GM19240 (cell line): ENCODE results near the gene FOXO3.

Source experiments
- DNase-seq: peaks from one replicate; pipeline ENCODE4 v3.0.0; 2011; ENCODE audit warnings: low spot score; ENCODE audit not compliant: insufficient read length

FOXO3 gene

DNA sequence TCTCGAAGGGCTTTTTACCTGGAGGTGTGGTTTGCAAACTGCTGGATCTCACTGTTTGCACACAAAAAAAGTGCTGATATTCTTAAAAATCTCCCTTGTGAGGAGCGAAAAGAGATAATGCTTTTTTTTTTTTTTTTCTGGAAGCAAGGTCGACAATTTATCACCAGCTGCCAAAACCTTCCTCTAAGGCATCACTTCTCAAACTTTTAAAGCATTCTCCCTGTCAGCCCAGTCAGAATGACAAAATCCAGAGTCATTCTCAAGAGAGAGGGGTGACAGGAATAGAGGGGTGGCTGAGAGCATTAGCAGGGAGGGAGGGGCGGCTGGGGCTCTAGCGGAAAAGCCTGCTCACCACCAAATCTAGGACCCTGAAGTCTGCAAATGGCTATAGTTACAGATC is 150.4 kb downstream of the FOXO3 start:
- DNase-seq = no peak

DNA sequence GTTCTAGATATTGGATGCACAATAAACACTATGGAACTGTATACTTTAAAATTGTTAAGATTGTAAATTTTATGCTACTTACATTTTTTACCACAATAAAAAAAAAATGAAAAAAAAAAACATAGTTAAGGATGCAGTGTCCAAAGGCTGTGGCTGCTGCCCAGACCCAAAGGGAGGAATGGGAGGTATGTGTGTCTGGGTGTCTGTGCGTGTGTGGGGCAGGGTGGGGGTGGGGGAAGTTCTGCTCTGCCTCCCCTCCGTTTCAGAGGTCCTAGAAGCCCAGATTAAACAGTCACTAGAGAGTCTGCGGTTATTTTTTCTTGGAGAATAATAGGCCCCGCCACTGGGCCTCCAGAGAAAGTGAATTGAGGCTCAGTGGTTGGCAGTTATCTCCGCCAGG is 151.1 kb downstream of the FOXO3 start:
- DNase-seq = no peak

DNA sequence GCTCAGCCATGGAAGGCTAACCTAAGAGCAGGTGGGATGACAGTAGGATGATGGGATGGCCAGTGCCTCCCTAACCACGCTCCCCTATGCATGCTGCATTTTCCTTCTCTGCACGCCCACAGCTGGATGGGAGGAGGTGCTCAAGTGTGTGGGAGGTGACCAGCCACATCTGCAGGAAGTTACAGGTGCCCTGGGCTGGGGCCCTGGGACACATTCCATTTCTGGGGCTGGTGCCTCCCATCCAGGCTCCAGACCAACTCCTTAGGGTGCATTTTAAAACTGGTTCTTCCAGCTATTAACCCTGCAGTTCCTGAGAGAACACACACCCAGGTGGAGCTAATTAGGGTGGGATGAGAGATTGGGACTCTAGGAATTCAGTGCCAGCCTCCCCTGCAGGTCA is 152.2 kb downstream of the FOXO3 start:
- no peak for DNase-seq

DNA sequence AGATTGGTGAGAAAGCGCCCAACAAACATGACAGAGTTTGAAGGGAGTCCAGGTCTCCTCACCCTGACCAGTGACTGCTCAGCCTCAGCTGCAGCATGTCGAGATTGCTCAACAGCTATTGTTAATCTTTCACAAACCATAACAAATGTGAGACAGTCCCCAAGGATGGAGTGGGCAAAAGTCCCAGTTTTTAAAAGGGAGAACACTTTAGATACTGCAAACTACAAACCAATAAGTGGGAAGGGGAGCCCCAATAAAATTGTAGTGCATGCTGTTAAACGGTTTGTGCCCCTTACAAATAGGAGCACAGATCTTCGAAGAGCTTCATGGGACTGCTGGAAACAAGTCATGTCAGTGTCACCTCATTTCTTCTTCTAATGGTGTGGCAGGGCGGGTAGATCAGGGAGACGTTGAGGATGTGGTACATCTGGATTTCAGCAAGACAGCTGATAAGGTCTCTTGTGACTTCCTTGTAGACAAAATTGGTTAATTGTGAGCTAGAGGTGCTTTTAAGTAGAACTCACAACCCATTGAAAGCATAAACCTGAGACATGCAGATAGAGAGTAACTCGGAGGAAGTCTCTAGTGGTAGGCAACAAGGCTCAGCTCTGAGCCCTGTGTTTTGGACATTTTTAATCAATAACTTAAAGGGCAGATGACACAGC is 153.5 kb downstream of the FOXO3 start:
- no peak for DNase-seq

DNA sequence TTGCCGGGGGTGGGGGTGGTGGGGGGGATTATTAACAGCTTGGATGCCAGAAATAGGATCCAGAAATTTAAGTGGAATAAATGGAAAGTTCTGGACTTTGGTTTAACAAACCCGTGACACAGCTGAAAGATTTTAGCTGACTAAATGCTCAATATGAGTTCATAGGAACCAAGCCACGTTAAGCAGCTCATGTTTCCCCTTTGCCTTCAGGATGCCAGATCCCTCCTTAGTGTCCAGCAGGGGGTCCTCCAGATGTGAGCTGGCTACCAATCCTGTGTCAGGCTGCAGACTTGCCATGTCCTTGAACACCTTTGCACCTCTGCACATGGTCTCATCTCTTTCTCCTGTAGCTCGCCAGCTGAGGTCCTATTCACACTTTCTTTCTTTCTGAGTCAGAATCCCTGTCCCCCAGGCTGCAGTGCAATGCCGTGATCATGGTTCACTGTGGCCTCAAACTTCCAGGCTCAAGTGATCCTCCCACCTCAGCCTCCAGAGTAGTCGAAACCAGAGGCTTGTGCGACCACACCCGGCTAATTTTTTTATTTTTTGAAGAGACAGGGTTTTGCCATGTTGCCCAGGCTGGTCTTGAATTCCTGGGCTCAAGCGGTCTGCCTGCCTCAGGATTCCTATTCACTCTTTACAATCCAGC is 154.2 kb downstream of the FOXO3 start:
- no peak for DNase-seq

DNA sequence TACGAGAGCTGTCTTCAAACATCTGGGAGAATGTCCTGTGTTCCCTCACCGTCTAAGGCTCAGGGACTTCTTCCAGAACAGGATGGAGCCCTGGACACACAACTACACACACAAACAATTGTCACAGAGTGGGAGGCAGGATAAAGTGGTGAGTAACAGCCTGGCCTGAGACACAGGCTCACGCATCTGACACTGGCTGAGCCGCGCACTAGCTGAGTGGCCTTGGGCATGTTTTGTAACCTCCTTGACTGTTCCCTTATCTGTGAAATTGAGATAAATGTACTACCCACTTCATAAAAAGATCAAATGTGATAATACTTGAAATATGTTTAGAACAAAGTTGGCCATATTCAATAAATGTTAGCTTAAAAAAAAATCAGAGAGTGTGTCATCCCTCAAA is 155.1 kb downstream of the FOXO3 start:
- no peak for DNase-seq

DNA sequence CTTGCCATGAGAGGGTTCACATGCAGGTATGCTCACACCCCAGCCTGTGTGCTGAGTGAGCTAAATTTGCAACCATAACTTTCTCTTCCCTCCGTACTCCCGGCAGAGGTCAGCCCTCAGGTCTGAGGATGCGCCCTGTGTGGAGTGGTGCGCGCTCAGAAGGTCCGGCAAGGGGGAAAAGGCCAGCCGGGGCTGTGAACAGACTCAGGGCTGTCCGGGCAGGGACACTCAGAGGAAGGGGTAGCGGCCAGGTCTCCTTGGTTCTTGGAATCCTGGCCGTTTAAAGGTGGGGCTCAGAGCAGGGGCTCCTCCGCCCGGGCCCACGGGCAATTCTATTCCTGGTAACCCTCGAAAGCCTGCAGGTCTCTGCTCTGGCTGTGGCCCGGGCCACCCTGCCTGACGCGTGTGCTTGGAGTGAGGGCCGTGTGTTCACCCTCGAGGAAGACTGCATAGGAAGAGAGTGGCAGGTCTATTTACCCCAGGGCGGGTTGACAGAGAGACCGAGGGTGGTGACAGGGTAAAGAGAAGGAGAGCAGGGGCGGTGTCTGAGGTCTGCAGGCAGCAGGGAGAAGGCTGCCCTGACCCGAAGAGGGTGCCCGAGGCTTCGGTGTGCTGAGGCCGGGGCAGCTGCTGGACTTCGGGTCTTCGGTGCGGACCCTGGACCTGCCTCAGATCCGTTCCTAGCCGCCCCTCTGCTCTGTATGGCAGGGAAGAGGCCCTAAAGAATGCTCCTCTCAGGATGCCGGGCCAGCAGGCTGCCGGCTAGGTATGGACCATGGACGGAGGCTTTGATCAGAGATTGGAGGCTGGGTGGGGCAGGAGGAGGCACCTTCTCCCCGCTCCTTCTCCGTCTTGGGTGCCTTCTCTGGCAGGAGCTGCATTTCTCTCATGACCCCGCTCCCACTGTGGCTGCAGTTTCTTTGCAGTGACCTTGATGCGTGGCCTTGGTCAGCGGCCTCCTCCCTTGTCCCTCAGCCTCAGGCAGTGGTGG is 156.4 kb downstream of the FOXO3 start:
- DNase-seq = no peak

DNA sequence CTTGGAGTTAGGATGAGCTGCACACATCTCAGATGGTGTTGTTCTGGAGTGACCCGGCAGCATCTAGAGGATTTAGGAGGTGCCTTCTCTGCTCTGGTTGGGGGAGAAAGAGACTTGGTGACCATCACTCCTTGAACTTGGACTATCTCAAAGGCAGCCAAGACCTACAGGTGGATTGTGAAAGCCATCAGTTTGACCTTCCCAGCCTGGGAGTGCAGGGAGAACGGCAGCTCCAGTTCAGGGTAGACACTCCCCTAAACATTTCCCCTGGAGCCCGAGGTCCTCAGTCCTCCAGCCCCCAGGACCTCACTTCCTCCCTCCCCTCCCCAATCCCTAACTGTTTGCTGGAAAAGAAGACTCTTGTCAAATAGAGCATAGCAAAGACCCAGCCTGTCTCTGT is 158.8 kb downstream of the FOXO3 start:
- no peak for DNase-seq

DNA sequence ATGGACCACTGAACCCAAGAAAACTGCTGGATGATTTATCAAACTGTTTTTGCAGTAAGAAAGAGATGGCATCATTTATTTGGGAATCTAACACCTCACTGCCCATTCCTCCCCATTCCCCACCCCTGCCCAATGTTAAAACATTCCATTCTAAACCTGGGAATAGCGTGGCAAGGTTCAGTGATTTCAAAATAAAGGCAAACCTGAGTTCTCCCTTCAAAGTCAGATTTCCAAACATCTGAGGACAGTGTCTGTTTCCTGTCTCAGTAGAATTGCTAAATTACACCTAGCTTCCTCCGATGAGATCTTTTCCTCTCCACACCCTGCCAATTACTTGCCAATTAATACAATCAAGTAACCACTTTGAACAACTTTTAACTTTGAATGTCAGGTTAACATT is 160.1 kb downstream of the FOXO3 start:
- no peak for DNase-seq

DNA sequence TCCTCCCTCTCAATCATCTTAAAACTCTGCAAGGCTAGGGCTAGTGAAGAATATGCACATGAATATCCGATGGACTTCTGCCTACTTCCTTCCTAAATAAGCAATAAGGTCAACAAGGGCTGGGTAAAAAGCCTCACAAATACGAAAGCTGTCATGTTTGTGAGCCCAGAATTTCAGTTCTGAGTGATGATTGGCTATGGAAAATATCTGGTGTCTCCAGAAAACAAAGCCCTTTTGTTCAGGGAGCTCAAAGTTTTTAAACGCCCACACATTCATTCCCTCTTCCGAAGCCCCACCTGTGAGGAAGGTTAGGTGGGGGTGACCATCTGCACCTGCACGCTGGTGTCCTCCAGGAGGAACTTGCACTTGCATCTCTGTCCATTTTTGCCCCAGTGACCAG is 160.6 kb downstream of the FOXO3 start:
- DNase-seq = no peak

DNA sequence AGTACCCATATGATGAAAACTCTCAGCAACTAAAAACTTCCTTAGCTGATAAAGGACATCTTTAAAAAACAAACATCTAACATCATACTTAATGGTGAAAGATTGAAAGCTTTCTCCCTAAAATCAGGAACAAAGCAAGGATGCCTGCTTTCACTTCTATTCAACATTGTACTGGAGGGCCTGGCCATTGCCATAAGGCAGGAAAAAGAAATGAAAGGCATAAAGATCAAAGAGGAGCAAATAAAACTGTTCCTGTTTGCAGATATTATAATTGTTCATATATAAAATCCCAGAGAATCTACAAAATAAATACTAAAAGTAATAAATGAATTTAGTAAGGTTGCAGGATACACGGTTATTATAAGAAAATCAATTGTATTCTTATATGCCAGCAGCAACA is 162.9 kb downstream of the FOXO3 start:
- DNase-seq = no peak

DNA sequence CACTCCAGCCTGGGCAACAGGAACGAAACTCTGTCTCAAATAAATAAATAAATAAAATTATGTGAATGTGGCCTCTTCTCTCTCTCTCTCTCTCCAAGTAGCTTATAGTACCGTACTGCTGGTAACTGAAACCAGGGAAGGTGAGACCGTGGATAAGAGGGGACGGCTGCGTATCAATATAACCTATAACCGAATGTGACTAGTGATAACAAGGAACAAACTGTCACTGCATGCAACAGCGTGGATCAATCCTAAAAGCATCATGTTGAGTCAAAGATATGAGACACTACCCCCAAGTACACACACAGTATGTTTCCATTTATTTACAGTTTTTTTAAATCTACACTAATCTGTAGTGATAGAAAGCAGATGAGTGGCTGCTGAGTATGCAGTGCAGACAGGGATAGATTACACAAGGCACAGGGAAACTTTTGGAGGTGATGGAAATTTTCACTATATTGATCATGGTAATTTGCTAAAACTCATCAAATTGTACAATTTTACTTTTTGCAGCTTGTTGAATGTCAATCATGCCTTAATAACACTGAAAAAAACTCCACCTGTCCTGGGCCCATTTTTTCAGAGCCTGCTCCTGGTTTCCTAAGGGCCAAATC is 166.1 kb downstream of the FOXO3 start:
- DNase-seq = no peak

DNA sequence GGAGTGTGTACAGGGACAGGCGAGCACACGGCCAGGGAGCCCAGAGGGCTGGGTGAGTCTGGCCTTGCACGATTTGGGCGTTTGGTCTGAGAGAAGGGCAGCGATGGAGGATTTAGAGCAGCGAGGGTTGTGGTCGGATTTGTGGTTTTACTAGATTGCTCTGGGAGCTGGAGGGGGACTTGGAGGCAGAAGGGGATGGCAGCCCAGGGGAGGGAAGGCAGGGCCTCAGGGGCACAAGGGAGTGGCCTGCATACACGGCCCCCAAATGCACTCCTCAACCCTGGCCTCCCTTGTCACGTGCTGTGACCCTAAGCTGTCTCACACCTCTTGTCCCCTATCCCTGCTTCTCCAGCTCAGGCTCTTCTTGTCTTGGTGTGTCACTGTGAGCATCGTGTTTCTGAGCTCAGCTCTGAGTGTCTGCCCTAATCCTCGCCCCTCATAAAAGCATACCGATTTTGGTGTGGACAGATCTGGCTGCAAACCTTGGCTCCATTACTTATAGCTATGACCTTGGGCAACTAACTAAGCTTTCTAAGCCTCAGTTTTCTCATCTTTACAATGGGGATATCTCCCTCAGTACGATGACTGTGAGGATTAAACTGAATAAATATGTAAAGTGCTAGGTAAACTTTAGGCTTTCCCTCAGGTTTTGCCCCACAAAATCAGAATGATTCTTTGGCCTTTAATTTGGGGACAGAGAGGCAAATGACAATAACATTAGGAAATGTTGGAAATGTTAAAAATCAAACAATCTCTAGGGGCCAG is 167.4 kb downstream of the FOXO3 start:
- no peak for DNase-seq

DNA sequence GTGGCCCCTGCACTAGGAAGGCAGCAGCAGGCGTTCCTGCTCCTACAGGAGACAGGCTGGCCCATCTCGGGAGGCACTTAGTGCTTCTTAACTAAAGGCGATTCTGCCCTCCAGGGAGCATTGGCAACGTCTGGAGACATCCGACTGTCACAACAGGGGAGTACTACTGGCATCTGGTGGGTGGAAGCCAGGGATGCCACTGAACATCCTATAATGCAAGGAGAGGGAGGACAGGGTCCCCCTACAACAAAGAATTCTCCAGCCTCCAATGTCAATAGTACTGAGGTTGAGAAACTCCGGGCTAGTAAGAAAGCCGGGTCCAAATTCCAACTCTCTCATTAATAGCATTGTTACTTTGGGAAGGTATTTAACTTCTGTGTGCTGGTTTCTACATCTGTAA is 168.1 kb downstream of the FOXO3 start:
- no peak for DNase-seq

DNA sequence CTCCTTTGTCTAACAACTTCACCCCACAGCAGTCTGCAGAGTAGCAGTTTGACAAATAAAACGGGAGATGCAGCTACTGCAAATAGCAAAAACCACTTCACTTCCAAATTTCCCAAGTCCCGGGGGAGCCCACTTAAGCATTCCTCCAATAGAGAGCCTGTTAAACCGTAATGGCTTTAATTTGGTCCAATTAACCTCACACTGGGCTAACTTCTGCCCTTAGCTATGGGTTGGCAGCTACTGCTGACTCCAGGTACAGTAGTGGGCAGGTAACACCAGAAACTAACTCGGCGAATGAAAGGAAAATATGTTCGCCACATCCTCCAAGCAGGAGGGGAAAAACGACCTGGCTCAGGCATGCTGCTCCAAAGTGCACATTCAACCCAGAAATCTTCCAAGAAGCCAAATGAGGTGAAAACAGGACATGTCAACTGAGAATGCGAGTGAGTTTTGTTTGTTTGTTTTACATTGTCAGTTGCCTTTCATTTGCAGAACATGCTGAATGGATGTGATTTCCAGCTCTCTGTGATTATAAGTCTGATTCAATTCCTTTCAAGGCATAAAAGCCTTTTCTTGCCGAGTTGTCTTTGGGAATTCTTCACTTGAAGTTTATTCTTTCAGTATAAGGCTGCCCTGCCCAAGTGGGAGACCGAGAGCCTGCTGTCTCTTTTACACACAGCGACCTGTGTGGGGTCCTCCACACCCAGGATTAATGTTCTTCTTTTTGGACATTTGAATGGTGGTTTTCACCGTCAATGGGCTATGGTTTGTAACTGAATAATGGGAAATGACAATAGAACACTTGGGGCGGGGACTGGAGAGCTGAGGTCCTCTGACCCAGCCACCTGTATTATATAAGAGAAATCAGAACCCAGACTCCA is 170.2 kb downstream of the FOXO3 start:
- DNase-seq = no peak

DNA sequence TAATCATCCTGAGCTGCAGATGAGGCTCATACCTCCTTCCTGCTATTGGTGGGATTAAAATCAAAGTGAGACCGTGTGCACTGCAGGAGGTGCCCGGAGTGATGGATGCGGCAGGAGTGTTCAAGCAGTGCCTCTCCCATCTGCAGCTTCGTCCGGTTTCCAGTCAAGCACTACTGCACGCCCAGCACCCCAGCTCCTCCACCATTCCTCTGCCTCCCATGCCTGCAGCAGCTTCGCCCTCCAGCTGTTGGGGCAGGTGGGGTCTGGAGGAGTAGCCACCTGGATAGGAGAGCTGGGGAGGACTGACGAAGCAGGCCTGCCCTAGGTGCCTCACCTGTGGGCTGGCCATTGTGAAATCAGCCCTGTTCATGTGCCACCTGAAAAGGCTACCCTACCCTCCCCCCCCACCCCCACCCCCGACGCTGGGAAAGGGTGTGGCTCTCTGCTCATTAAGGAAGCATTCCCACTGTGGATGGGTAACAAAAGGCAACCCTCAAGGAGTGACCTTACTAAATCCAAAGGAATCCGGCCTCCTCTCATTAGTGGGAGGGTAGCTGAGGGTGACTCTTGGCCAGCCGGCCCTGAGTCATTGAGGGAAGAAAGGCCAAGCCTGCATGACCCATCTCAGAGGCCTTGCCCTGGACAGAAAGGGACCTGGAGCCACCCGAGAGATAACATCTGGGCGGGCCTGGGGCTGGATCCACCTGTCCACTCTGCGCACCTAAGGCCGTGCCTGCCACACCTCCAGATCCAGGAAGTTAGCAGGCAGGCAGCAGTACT is 171.6 kb downstream of the FOXO3 start:
- no peak for DNase-seq

DNA sequence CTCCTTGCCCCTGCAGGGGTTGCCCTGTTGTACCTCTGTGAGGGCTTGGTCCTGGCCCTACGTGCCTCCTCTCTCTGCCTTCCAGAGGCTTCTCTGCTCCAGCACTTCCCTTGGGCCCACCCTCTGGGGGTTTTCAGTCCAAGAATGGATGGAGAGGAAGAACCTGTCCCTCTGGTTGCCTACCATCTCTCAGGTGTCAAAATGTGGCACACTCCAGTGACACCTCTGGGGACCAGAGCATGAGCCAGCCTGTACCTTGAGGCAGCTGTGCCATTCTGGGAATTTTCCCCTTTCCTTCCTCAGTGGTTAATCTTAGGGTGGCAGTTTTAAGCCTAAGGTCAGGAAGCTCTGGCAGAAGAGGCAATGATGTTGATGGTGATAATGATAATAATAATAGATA is 172.3 kb downstream of the FOXO3 start:
- DNase-seq = no peak

DNA sequence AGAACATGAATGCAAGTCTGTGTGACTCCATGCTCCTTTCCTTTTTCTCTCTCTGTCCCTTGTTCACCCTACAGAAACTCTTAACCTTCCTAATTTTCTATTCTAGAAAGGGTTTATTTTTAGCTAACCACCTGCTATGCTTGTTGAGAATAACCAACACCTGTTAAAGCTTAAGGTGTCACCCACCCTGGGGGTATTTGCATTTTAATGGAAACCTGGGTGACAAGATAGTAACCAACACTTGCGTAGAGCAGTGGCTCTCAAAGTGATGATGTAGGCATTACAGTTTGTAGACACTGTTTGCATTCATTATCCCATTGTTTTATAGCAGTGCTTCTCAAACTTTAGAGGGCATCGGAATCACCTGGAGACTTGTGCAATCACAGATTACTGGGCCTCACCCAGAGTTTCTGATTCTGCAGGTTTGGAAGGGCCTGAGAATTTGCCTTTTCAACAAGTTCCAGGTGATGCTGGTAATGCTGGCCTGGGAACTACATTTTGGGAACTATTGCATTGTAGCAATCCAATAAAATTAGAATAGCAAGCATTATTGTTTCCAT is 173.1 kb downstream of the FOXO3 start:
- DNase-seq = no peak
